C4-2B (cell line): ENCODE data around the gene FAM222B.

Source experiments
- CTCF ChIP-seq: fragments of 450-650 bp; conservative IDR thresholded peaks from 2 replicates; pipeline ENCODE4 v1.5.1; 2017; ENCODE audit warnings: mild to moderate bottlenecking
- ZFX ChIP-seq: fragments of 450-650 bp; IDR thresholded peaks from 2 replicates; pipeline ENCODE4 v1.6.1; 2017

- no peak for TF ChIP-seq CTCF
- no peak for TF ChIP-seq ZFX
Observed at GRCh38 chr17:28885363-28885762, 42.8 kb upstream of the FAM222B start.
